Stimulated activated CD8-positive, alpha-beta memory T cell treated with anti-CD3 and anti-CD28 coated beads, Interleukin-2, amount 100 ng/mL, for 1 hour (primary cell): ENCODE results near the gene OR1A1.
"Not testable (repeated sequence)": the region's sequence is repeated elsewhere in the genome, so short reads cannot be mapped to it uniquely, and the experiment has no call there.

Experiments used
- DNase-seq, 2 donors: peaks; one replicate each; pipeline ENCODE4 v3.0.0-alpha.2; 2020; ENCODE audit warnings: low read depth in 2 of 2

OR1A1 gene, protein sequence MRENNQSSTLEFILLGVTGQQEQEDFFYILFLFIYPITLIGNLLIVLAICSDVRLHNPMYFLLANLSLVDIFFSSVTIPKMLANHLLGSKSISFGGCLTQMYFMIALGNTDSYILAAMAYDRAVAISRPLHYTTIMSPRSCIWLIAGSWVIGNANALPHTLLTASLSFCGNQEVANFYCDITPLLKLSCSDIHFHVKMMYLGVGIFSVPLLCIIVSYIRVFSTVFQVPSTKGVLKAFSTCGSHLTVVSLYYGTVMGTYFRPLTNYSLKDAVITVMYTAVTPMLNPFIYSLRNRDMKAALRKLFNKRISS

DNA sequence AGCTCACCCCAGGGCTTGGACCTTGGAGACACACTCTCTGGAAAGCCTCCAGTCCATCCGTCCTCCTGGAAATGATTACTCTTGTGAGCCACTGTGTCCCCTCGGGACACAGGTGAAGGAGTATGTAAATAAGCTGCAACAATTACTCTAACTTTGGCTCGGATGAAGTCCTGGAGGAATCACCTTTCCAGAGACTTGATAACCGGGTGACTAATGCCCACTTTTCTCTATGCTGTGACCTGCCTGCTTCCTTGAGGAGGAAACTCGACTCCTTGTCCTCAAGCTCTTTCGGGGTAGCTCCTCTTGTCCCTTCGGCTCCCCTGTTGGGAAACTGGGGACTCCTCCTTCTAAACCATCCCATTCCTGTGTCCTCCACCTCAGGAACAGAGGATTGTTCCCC lies at the start of gene OR1A1:
Gene OR1A1 (plus strand): TSS at position 301 of the 400 bp plus-strand sequence. CDS start 7,954 bp downstream, outside the sequence.
- DNase-seq = no peak

DNA sequence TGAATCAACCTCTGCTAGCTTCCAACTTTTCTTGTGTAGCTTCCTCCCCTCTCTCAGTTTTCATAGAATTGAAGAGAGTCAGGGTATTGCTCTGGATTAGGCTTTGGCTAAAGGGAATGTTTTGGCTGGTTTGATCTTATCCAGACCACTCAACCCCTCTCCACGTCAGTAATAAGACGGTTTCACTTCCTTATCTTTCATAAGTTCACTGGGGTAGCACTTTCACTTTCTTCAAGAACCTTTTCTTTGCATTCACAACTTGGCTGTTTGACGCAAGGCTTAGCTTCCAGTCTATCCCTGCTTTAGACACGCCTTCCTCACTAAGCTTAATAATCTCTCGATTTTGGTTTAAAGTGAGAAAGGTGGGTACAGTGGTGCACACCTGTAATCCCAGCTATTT lies 39.9 kb upstream of the OR1A1 start:
- no peak for DNase-seq

DNA sequence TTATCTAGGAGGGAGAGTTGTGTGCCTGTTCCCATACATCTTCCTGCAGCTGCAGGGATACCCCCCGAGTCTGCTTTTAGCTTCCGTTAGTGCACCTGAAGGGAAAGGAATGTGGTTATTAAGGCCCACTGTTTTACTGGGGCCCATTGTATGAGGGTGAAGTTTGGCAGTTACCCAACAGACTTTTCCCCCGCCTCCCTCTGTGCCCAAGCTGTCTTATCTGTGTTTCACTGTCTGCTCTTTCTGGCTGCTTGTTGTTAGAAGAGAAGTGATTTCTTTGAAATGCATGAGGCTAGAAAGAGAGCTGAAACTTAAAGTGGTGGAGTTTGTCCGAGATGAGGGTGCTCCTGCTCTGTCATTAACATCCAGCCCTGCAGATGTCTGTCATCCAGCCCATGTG lies 17.5 kb upstream of the OR1A1 start:
- DNase-seq = no peak

DNA sequence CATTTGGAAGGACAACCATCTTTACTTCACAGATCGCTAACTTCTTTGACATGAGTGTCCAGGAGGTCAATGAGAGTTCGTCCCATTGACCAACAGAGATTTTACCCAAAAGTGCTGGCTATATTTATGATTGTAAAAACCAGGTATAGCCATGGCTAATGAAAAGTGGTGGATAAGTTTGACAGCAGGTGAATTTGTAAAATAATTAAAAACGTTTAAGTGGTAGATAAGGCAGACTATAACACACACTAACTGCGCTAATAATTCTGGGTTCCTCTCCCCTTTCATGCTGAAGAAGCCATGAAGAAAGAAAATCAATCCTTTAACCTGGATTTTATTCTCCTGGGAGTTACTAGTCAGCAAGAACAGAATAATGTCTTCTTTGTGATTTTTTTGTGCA lies 10.2 kb upstream of the OR1A1 start, which contains the start of gene OR1A2:
Gene OR1A2 (plus strand): TSS at position 301 of the 400 bp plus-strand sequence. CDS start 0 bp downstream, at position 301.
- DNase-seq = no peak

DNA sequence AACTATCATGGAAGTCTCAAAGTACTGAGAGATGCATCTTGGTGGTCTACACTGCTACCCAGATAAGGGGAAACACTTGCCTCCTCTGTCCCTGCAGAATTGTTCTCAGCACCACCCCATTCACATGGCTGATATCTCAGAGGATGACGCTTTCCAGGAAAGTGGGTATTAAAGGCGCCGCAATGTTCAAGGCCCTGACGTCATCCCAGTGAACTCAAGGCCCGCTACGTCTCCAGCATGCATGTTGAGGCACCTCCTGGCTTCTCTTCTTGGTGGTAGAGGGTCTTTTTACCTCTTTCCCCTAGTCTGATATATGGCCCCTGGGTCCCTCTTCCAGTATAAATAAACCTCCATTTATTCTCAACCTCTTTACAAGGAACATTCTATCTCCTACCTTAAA lies 1.0 kb downstream of the OR1A1 start:
- no peak for DNase-seq

DNA sequence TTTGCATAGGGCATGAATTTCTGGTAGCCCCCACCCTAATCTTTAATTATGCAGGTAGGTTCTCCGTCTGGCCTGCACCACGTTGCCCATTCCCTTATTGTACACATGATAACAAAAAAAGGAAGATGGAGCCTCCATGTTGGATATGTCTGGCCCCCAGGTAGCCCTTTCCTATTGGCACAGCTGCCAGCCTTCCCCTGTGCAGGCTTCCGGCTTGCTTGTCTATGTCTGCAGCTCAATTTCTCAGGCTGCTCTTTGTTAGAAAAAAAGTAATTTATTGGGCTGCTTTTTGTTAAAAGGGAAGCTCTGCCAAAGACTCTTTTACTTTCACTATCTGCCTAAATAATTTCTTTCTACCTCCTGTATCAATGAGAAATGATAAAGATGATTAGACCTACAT lies 5.5 kb downstream of the OR1A1 start:
- DNase-seq = no peak

DNA sequence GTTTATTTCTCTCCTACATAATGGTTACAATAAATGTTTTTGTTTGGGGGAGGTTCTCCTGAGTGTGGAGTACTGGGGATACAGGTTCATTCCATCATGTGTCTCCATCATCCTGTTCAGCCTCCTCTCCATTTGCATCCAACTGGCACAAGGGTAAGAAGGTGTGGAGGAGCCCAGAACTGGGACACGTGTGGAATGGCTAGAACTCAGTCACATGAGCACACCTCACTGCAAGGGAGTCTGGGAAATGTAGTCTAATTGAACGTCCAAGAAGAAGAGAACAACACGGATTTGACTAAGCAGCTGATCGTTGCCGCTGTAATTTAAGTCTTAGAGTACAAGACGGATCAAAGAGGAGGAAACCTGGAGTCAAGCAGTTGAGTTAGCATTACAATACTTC lies 6.1 kb downstream of the OR1A1 start:
- DNase-seq = no peak

DNA sequence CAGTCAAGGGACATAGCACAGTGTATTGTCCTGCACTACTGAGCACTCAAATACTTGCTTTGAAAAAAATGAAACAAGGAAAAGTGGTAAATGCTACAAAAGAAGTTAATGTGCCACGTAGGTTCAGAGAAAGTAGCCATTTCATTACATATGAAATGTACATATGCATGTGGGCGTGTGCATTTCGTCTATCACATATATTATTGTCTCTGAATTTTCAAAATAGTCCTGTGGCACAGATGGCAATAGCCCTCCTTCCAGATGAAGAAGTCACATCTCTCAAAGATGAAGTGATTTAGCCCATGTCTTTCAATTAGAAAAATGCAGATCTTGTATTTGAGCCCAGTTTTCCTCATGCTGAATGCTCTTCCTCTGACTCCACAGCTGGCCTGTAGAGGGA lies 12.5 kb downstream of the OR1A1 start:
- not testable (repeated sequence) for DNase-seq

DNA sequence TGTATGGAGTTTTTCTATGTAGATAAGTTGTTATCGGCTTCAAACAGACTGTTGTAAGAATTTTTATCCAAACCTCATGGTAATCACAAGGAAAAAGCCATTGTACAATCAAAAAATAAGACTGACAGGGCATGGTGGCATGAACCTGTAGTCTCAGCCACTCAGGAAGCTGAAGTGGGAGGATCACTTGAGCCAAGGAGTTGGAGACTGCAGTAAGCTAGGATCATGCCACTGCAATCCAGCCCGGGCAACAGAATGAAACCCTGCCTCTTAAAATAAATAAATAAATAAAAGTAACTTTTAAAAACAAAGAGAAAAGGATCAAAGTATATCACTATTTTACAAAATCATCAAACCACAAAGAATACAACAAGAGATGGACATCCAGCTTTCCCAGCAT lies 14.4 kb downstream of the OR1A1 start:
- no peak for DNase-seq

DNA sequence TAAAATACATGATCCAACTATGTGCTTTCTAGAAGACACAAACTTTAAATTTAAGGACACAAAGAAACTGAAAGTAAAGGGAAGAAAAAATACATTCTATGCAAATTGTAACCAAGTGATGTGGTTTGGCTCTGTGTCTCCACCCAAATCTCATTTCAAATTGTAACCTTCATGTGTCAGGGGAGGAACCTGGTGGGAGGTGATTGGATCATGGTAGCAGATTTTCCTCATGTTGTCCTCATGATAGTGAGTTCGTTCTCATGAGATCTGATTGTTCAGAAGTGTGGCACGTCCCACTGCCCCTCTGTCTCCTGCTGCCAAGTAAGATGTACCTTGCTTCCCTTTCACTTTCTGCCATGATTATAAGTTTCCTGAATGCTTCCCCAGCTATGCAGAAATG lies 15.0 kb downstream of the OR1A1 start:
- DNase-seq = no peak

DNA sequence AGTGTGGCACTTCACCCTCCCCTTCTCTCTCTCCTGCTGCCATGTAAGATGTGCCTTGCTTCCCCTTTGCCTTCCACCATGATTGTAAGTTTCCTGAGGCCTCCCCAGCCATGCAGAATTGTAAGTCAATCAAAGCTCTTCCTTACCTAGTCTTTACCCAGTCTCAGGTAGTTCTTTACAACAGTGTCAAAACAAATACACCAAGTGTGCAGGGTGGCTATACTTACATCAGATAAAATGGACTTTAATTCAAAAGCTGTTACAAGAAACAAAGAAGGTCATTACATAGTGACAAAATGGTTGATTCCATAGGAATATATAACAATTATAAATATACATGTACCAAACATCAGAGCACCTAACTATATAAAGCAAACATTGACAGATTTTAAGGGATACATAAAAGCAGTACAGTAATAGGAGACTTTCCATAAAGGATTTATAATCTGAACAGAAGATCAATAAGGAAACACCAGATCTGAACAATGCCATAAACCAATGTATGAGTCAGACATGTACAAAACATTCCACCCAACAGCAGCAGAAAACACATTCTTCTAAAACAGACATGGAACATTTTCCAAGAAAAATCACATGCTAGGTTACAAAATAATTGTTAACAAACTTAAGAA lies 17.4 kb downstream of the OR1A1 start:
- not testable (repeated sequence) for DNase-seq

DNA sequence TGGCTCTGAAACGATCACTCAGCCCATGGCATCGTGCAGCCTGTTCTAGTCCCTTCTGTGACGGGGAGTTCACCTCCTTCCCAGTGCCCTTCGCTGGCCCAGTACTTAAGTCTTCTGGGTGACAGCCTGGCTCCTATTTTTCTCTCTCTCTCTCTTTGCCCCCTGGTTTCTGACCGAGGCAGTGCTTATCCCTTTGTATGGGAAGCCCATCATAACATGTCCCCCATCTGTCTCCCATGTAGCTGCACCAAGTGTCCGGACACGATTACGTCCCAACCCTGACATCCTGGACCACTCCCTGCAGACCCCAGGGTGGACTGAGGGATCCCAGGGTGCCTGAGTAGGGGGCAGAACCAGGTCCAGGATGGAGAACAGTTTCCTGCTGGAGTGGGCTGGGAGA lies 24.8 kb downstream of the OR1A1 start:
- not testable (repeated sequence) for DNase-seq

DNA sequence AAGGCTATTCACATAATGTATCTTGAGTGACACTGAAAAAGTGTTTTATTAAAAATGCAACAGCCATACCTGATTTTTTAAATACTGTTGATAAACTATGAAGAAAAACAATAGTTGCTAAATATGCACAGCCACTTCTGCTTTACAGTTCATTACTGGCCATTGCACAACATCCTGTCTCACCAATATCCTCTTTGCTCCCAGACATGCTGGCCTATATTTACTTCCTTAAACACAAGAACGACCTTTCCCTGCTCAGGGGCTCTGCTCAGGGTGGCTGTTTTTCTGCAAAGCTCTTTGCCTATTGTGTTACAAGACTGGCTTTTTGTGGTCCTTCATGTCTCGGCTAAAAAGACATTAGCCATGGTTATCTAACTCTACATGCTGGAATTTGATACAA lies 31.2 kb downstream of the OR1A1 start:
- not testable (repeated sequence) for DNase-seq

DNA sequence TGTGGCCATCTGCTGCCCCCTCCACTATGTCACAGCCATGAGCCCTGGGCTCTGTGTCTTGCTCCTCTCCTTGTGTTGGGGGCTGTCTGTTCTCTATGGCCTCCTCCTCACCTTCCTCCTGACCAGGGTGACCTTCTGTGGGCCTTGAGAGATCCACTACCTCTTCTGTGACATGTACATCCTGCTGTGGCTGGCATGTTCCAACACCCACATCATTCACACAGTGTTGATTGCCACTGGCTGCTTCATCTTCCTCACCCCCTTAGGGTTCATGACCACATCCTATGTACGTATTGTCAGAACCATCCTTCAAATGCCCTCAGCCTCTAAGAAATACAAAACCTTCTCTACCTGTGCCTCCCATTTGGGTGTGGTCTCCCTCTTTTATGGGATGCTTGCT lies 33.6 kb downstream of the OR1A1 start:
- not testable (repeated sequence) for DNase-seq

DNA sequence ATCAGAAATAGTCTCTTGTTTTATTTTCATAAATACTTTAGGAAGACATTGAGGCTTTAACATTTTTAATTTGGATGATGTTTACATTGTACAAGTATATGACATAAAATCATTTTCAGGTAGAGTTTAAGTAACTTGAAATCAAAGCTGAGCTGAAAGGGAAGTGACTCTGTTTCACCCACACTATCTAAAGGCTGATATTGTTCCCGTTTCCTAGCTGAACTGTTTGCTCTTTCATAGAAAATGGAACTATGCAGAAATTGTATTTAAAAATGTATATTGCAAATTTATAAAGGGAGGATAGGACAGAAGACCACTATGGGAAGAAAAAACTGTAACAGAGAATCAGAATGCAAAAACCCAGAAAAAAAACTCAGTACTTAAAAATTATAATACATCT lies 37.4 kb downstream of the OR1A1 start:
- DNase-seq = not testable (repeated sequence)

DNA sequence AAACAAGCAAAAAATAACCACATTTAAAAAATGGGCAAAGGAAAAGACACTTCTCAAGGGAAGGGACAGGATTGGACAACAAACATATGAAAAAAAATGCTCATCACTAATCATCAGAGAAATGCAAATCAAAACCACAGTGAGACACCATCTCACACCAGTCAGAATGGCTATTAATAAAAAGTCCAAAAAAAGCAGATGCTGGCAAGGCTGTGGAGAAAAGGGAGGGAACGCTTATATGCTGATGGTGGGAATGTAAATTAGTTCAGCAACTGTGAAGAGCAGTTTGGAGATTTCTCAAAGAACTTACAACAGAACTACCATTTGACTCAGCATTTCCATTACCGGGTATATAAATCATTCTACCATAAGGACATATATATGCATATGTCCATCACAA lies 41.5 kb downstream of the OR1A1 start:
- DNase-seq = not testable (repeated sequence)

DNA sequence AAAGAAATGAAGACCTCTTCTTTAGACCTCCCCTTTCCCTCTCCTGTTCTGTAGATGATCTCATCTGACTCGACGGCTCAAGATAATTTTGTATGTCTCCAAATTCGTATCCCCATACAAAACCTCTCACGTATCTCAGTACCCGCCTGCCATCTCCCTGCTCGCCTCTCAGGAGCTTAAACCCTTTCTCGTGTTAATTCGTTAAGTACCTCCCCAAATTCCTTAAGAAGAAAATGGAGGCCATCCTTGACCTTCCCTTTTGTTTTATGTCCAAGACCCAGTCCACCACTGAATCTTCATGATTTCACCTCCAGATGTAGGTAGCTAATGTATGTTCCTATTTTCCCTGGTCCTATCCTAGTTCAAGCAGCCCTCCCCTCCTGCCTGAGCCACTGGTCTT lies 49.1 kb downstream of the OR1A1 start:
- DNase-seq = no peak

DNA sequence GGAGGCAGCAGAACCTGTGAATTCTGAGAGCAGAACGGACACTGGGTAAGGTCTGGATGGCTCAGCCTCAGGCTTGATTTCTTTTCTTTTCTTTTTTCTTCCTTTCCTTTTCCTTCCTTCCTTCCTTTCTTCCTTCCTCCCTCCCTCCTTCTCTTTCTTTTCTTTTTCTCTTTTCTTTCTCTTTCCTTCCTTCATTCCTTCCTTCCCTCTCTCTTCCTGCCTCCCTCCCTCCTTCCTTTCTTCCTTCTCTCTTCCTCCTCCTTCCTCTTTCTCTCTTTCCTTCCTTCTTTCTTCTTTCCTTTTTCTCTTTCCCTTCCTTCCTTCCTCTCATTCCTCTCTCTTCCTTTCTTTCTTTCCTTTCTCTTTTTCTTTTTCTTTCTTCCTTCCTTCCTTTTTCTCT lies 52.7 kb downstream of the OR1A1 start:
- no peak for DNase-seq

DNA sequence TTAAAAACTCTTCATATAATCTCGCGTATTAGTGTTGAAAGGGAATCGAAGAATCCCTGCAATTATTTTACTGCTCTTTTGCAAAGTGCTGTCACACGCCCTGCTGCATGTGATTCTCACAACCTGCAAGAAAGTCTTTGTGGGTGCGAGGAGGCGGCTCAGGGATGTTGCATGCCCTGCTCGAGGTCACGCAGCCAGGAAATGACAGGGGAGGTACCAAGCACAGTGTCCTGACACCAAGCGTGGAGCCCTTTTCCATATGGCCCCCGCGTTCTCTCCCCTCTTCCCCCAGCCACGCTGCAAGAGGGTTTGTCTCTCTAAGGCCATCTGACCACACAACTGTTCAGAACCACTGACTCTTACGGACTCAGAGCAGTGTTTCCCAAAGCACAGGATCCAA lies 53.1 kb downstream of the OR1A1 start:
- no peak for DNase-seq
